Measurements from ENCODE around the gene TMPRSS7.

Gene TMPRSS7

GRCh38 chr3:112129925-112130637 lies 95.5 kb downstream of the TMPRSS7 start:
- no peak for DNase-seq

- DNase-seq: no peak
Measured at GRCh38 chr3:112130638-112130993, 96.1 kb downstream of the TMPRSS7 start.

Data from inflammatory macrophage treated with lipopolysaccharide for 1 hour (primary cell).